Muscle of arm (tissue), 12 donors: ENCODE measurements around the gene ZC3H18. TPM values are rescaled to one million over a fixed set of nuclear protein-coding genes. Genes with fewer than 3 reads are reported as not detected.
"Not testable (repeated sequence)": the region's sequence is repeated elsewhere in the genome, so short reads cannot be mapped to it uniquely, and the experiment has no call there.

Experiments used
- DNase-seq: peaks from one replicate; pipeline ENCODE4 v3.0.0-alpha.2; 2013
- polyA plus RNA-seq, 12 donors: library from polyadenylated mRNA; unstranded; fragments of 120-200 nt; gene quantifications; one replicate each; pipeline ENCODE4 v1.2.1, GENCODE V29; 2013; ENCODE audit not compliant: insufficient read length in 12 of 12

The ZC3H18 gene
- polyA plus RNA-seq, 12 donors = 21.4 to 54.4 (median 25.0) TPM; not detected in 1

- no peak for DNase-seq
These were observed 31.3 kb downstream of the ZC3H18 start for GRCh38 chr16:88601313-88602036.

GRCh38 chr16:88602091-88602490, 31.9 kb downstream of the ZC3H18 start:
- DNase-seq = no peak

- DNase-seq = no peak
These were observed 35.3 kb downstream of the ZC3H18 start for GRCh38 chr16:88605186-88606147.

- no peak for DNase-seq
These were observed 36.0 kb downstream of the ZC3H18 start for GRCh38 chr16:88606148-88606757.

GRCh38 chr16:88608076-88608475, 37.9 kb downstream of the ZC3H18 start:
- no peak for DNase-seq

GRCh38 chr16:88609426-88609825, 39.2 kb downstream of the ZC3H18 start:
- not testable (repeated sequence) for DNase-seq

- no peak for DNase-seq
These were observed 39.9 kb downstream of the ZC3H18 start for GRCh38 chr16:88610080-88610479.

GRCh38 chr16:88610909-88611812, 41.0 kb downstream of the ZC3H18 start:
- no peak for DNase-seq

GRCh38 chr16:88613293-88613692, 43.1 kb downstream of the ZC3H18 start:
- DNase-seq = no peak

GRCh38 chr16:88613911-88614817, 44.0 kb downstream of the ZC3H18 start:
- no peak for DNase-seq

GRCh38 chr16:88614818-88615580, 44.8 kb downstream of the ZC3H18 start:
- no peak for DNase-seq

- no peak for DNase-seq
These were observed 46.1 kb downstream of the ZC3H18 start for GRCh38 chr16:88616320-88616719.

GRCh38 chr16:88616736-88617135, 46.5 kb downstream of the ZC3H18 start:
- DNase-seq = no peak

GRCh38 chr16:88617268-88618031, 47.2 kb downstream of the ZC3H18 start:
- DNase-seq = no peak

- DNase-seq = no peak
These were observed 48.2 kb downstream of the ZC3H18 start for GRCh38 chr16:88618182-88618955.

- DNase-seq = no peak
These were observed 48.9 kb downstream of the ZC3H18 start for GRCh38 chr16:88618956-88619667.
